Ectodermal cell (in vitro differentiated cells): Measurements from ENCODE around the gene PLS1.

Experiments used
- H3K27ac ChIP-seq: 2 replicates; pipeline ENCODE4 v1.7.0; 2013; ENCODE audit warnings: mild to moderate bottlenecking, low read depth, low read length; ENCODE audit not compliant: insufficient read depth, poor library complexity, severe bottlenecking
- H3K27me3 ChIP-seq: 2 replicates; pipeline ENCODE4 v1.7.0; 2013; ENCODE audit warnings: mild to moderate bottlenecking, low read length; ENCODE audit not compliant: insufficient read depth, control insufficient read depth, poor library complexity, severe bottlenecking
- H3K36me3 ChIP-seq: one replicate; pipeline ENCODE4 v1.7.0; 2013; ENCODE audit warnings: low read length; ENCODE audit not compliant: control insufficient read depth, insufficient read depth
- H3K4me1 ChIP-seq: one replicate; pipeline ENCODE4 v1.7.0; 2013; ENCODE audit warnings: low read length; ENCODE audit not compliant: control insufficient read depth, insufficient read depth
- H3K4me3 ChIP-seq: 2 replicates; pipeline ENCODE4 v1.7.0; 2013; ENCODE audit warnings: low read depth, low read length, control low read depth; ENCODE audit not compliant: insufficient read depth
- H3K9me3 ChIP-seq: 2 replicates; pipeline ENCODE4 v1.7.0; 2013; ENCODE audit warnings: mild to moderate bottlenecking, low read length, moderate library complexity; ENCODE audit not compliant: control insufficient read depth
- WGBS, 2 experiments: methylation state at CpG; one replicate each; pipeline ENCODE4 v1.1.7; 2013; ENCODE audit warnings: missing lambda C conversion rate in 2 of 2; 5-methylcytosine and 5-hydroxymethylcytosine counted together

Gene PLS1

GRCh38 chr3:142650001-142650693, 54.0 kb downstream of the PLS1 start:
- no peaks in the 10 kb centered on the region for H3K27me3 ChIP-seq
- H3K9me3 ChIP-seq = no peaks in the 10 kb centered on the region
- 72 to 77% methylated on average over 5 to 6 of the region's 6 CpGs for WGBS, 2 experiments
- no peaks in the 10 kb centered on the region for H3K4me1 ChIP-seq
- no peaks in the 10 kb centered on the region for H3K36me3 ChIP-seq
- H3K4me3 ChIP-seq = no peak overlapping the region
- no peak overlapping the region for H3K27ac ChIP-seq

GRCh38 chr3:142651711-142652110, 55.5 kb downstream of the PLS1 start:
- H3K27ac ChIP-seq = no peak overlapping the region
- H3K4me3 ChIP-seq = no peak overlapping the region
- H3K9me3 ChIP-seq = no peaks in the 10 kb centered on the region
- no peaks in the 10 kb centered on the region for H3K36me3 ChIP-seq
- H3K4me1 ChIP-seq = no peaks in the 10 kb centered on the region
- H3K27me3 ChIP-seq = no peaks in the 10 kb centered on the region

GRCh38 chr3:142652826-142653292, 56.7 kb downstream of the PLS1 start:
- H3K4me1 ChIP-seq = no peaks in the 10 kb centered on the region
- 90 to 92% methylated on average over 8 of the region's 8 CpGs for WGBS, 2 experiments
- H3K36me3 ChIP-seq = no peaks in the 10 kb centered on the region
- H3K9me3 ChIP-seq = no peaks in the 10 kb centered on the region
- H3K27ac ChIP-seq = no peak overlapping the region
- H3K4me3 ChIP-seq = no peak overlapping the region
- H3K27me3 ChIP-seq = no peaks in the 10 kb centered on the region

DNA sequence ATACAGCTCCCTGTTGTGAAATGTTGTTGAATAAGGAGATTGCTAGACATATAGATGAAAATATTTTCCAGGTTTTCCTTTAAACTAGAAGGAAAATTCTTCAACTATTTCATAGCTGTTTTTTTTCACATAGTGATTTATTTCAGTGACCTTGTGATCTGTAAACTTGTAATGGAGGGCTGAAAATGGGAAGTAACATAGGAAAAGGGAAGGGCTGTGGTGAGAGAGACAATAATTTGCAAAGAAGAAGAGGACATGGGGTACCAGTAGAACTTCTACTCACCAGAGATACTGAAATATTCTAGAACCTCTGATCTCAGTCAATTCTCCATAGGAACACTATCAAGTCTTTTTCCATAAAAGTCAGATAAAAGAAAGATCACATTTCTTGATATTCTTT, 60.4 kb downstream of the PLS1 start:
- H3K27me3 ChIP-seq = no peaks in the 10 kb centered on the region
- H3K27ac ChIP-seq = no peak overlapping the region
- H3K4me3 ChIP-seq = no peak overlapping the region
- H3K4me1 ChIP-seq = no peaks in the 10 kb centered on the region
- no peaks in the 10 kb centered on the region for H3K36me3 ChIP-seq
- no peaks in the 10 kb centered on the region for H3K9me3 ChIP-seq

DNA sequence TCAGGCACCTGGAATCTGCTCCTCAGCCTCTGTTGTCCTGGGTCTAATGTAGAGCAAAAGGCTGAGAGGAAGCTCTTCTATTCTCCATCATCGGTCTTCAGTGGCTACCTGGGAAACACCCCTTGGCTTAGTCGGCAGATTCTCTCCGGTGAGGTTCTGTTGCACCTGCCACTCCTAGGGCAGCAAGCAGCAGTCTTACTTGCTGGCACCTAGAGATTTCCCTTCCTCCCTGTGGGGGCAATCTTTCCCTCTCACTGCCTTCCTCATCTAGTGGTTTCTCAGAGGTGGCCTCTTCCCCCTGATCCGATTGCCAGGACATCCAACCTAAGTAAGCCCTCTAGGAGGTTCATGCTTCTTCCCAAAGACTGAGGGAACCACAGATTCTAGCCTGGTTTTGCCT, 60.8 kb downstream of the PLS1 start:
- no peaks in the 10 kb centered on the region for H3K27me3 ChIP-seq
- no peaks in the 10 kb centered on the region for H3K9me3 ChIP-seq
- H3K4me1 ChIP-seq = no peaks in the 10 kb centered on the region
- no peak overlapping the region for H3K4me3 ChIP-seq
- H3K27ac ChIP-seq = no peak overlapping the region
- WGBS, 2 experiments = 90 to 92% methylated on average over 4 of the region's 4 CpGs
- H3K36me3 ChIP-seq = no peaks in the 10 kb centered on the region

GRCh38 chr3:142660383-142660782, 64.2 kb downstream of the PLS1 start:
- Histone ChIP-seq H3K4me1 (no peaks in the 10 kb centered on the region), H3K36me3 (no peaks in the 10 kb centered on the region), H3K4me3 (no peak overlapping the region), H3K9me3 (no peaks in the 10 kb centered on the region), H3K27ac (no peak overlapping the region), H3K27me3 (no peaks in the 10 kb centered on the region)
- 80 to 81% methylated on average over 5 to 6 of the region's 6 CpGs for WGBS, 2 experiments

DNA sequence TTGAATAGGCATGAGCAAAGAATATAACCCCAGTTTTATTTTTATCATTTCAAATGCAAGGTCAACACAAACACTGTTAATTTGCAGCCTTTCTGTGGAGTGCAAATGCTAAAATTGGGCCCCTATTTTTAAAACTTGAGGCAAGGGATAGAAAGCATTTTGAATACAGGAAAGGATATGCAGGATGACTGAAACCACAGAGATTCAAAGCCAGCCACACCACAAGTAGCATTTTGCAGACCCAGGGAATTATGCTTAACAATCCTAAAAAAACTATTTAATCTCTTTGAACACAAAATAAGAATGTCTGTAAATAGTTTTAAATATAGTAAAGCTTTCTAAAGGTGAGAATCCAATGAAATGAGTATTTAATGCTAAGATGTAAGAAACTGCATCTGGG, 64.7 kb downstream of the PLS1 start:
- H3K27ac ChIP-seq = no peak overlapping the region
- H3K9me3 ChIP-seq = no peaks in the 10 kb centered on the region
- no peaks in the 10 kb centered on the region for H3K4me1 ChIP-seq
- no peaks in the 10 kb centered on the region for H3K27me3 ChIP-seq
- no peak overlapping the region for H3K4me3 ChIP-seq
- H3K36me3 ChIP-seq = no peaks in the 10 kb centered on the region

DNA sequence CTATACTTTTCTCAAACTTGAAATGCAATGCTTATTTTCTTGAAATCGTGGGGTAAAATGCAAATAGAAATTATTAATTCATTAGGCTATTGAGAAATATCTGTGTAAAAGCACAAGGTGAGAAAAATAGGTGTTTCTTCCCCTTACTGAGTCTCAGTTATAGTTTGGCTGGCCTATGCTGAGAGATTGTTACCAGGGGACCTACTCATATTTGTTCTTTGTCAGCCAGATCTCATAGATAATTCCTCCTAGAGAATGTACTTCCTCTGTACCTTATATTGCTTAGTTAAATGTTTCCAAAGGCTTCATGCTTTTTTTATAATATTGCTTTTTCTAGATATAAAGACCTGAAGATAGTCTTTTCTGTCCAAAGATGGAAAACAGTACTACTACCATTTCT, 67.7 kb downstream of the PLS1 start:
- H3K9me3 ChIP-seq = no peaks in the 10 kb centered on the region
- 67 to 100% methylated on average over 1 of the region's 1 CpG for WGBS, 2 experiments
- H3K27me3 ChIP-seq = no peaks in the 10 kb centered on the region
- no peak overlapping the region for H3K4me3 ChIP-seq
- no peak overlapping the region for H3K27ac ChIP-seq
- no peaks in the 10 kb centered on the region for H3K36me3 ChIP-seq
- no peaks in the 10 kb centered on the region for H3K4me1 ChIP-seq

DNA sequence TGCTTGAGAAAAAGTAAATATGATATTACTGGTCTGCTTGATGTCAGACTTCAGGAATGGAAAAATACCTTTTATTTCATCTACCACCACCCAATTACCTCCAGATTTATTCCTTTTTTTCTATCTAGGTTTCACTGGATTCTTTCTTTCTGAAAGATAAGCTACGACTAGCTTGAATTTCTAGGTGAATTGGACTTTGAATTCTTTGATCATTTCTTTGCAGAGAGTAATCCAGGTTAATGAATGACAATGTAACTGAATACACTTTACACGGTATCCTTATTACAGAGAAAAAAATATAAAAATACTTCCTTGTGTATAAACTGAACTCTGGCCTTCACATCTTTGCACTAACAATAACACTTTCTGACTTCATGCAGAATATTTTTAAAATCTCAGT, 68.1 kb downstream of the PLS1 start:
- Histone ChIP-seq H3K9me3 (no peaks in the 10 kb centered on the region), H3K27ac (no peak overlapping the region), H3K36me3 (no peaks in the 10 kb centered on the region), H3K4me3 (no peak overlapping the region), H3K4me1 (no peaks in the 10 kb centered on the region), H3K27me3 (no peaks in the 10 kb centered on the region)
- 83% methylated on average over 2 of the region's 2 CpGs; no CpG with 5 or more reads in 1 of the 2 experiments for WGBS, 2 experiments

DNA sequence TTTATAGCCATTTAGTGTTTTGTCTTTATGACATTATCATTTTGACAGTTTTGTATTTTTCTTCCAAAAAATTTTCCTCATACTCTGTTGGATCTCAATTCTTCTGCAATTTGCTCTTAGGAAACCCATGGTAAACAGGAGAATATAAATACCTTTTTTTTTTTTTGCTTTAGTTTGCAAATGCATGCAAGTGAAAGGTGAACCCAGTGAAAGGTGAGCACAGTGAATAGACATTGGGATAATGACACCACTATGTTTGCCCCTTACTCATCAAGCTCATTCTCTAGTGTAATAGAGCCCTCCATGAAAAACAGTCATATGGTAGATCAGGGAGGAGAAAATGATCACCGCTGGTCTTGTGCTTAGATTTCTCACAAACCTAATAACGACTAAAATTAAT, 68.6 kb downstream of the PLS1 start:
- no peaks in the 10 kb centered on the region for H3K27me3 ChIP-seq
- no peaks in the 10 kb centered on the region for H3K4me1 ChIP-seq
- no peak overlapping the region for H3K27ac ChIP-seq
- no peaks in the 10 kb centered on the region for H3K9me3 ChIP-seq
- WGBS, 2 experiments = 100% methylated on average over 1 of the region's 2 CpGs; no CpG with 5 or more reads in 1 of the 2 experiments
- no peak overlapping the region for H3K4me3 ChIP-seq
- H3K36me3 ChIP-seq = no peaks in the 10 kb centered on the region

DNA sequence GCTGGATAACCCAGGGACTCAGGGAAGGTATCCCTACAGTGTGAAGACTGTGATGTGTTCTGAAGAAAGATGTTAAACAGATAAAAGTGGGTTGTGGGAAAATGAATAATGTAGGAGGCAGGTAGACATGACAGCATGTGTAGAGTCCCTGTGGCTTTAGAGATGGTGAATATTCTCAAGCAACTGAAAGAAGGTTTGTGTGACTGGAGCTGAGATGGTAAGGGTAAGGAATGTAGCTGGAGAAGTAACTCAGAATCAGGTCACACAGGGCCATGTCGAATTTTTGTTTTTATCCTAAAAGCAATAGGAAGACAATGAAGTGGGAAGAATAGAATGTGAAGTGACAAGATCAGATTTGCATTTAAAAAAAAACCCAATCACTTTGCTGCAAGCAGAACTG, 73.9 kb downstream of the PLS1 start:
- no peak overlapping the region for H3K27ac ChIP-seq
- no peaks in the 10 kb centered on the region for H3K4me1 ChIP-seq
- H3K36me3 ChIP-seq = no peaks in the 10 kb centered on the region

More for the DNA sequence above, 73.9 kb downstream of the PLS1 start:
- H3K4me3 ChIP-seq = no peak overlapping the region
- 5 to 29% methylated on average over 1 of the region's 1 CpG for WGBS, 2 experiments
- H3K9me3 ChIP-seq = no peaks in the 10 kb centered on the region
- H3K27me3 ChIP-seq = no peaks in the 10 kb centered on the region
